Mucosa of descending colon (tissue), 3 donors: Measurements from ENCODE around the gene GATAD2B. TPM values are rescaled to one million over a fixed set of nuclear protein-coding genes. Genes with fewer than 3 reads are reported as not detected.

Experiments used
- ATAC-seq: fragments of 200-7000 bp; cut with Tn5 transposase; one replicate; pipeline ENCODE4 v1.9.1; 2020; ENCODE audit warnings: mild to moderate bottlenecking, moderate library complexity
- DNase-seq, 3 donors: peaks; one replicate each; pipeline ENCODE4 v3.0.0-alpha.2; 2020
- H3K36me3 ChIP-seq: fragments of 200-600 bp; one replicate; pipeline ENCODE4 v1.8.0; 2021; ENCODE audit warnings: low read depth, mild to moderate bottlenecking
- H3K4me1 ChIP-seq: fragments of 200-600 bp; one replicate; pipeline ENCODE4 v1.8.0; 2021; ENCODE audit warnings: low read depth, mild to moderate bottlenecking
- H3K4me3 ChIP-seq: fragments of 200-600 bp; one replicate; pipeline ENCODE4 v1.8.0; 2021; ENCODE audit warnings: mild to moderate bottlenecking
- H3K9me3 ChIP-seq: fragments of 200-600 bp; one replicate; pipeline ENCODE4 v1.8.0; 2021; ENCODE audit warnings: mild to moderate bottlenecking
- intact Hi-C, 2 donors: fragments of 100-400 bp; cut with DNase I in 1 of 2; cut with micrococcal nuclease in 1 of 2; formaldehyde crosslinking; loops; one replicate each; pipeline versions ENCODE4 v1.11.0 to v1.11.1; 2022; cut with DNase I, micrococcal nuclease
- total RNA-seq, 3 donors: library from RNA; stranded (reverse); fragmentation: NEBNext Ultra II Directional in 2 of 3; extraction: Animal tissue kit (Norgen Biotek cat#: 25700) in 2 of 3; gene quantifications; one replicate each; pipeline versions ENCODE4 v1.2.1 to v1.2.4, GENCODE V29; 2021 to 2023
- TF ChIP-seq, protein P1 (sequence below): fragments of 200-600 bp; IDR thresholded peaks from one replicate; pipeline ENCODE4 v1.8.0; 2022; ENCODE audit warnings: antibody characterized with exemption, mild to moderate bottlenecking
- donor health status: DM: no; HTN: no; CAD: no; lungs with moderate emphysema.
- donor health status: DM: no; HTN: no; CAD: no.
- donor health status: DM: no; HTN: yes; CAD: no.

Gene GATAD2B
- total RNA-seq, 3 donors from 2014 or later, result 34.4 to 64.8 (median 36.3) TPM

GRCh38 chr1:153776845-153777370, 145.9 kb downstream of the GATAD2B start:
- peak in 2 of 3 donors; percentile 17 to 39 for DNase-seq
- no peak for ATAC-seq
- no peaks in the 10 kb centered on the region for H3K9me3 ChIP-seq
- TF ChIP-seq, protein P1, sequence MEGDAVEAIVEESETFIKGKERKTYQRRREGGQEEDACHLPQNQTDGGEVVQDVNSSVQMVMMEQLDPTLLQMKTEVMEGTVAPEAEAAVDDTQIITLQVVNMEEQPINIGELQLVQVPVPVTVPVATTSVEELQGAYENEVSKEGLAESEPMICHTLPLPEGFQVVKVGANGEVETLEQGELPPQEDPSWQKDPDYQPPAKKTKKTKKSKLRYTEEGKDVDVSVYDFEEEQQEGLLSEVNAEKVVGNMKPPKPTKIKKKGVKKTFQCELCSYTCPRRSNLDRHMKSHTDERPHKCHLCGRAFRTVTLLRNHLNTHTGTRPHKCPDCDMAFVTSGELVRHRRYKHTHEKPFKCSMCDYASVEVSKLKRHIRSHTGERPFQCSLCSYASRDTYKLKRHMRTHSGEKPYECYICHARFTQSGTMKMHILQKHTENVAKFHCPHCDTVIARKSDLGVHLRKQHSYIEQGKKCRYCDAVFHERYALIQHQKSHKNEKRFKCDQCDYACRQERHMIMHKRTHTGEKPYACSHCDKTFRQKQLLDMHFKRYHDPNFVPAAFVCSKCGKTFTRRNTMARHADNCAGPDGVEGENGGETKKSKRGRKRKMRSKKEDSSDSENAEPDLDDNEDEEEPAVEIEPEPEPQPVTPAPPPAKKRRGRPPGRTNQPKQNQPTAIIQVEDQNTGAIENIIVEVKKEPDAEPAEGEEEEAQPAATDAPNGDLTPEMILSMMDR, result no peak
- intact Hi-C loops, result no loop called here
- no peak overlapping the region for H3K4me3 ChIP-seq
- H3K4me1 ChIP-seq, result peaks cover 18% of the 10 kb centered on the region
- no peaks in the 10 kb centered on the region for H3K36me3 ChIP-seq

- Histone ChIP-seq H3K9me3 (no peaks in the 10 kb centered on the region), H3K36me3 (no peaks in the 10 kb centered on the region), H3K4me1 (peaks cover 18% of the 10 kb centered on the region), H3K4me3 (no peak overlapping the region)
- intact Hi-C loops, result no loop called here
- TF ChIP-seq, protein P1, result no peak
- ATAC-seq, result no peak
- DNase-seq, result peak in 2 of 3 donors; percentile 36 to 56
Measured at GRCh38 chr1:153776352-153776751, 146.4 kb downstream of the GATAD2B start.

DNA sequence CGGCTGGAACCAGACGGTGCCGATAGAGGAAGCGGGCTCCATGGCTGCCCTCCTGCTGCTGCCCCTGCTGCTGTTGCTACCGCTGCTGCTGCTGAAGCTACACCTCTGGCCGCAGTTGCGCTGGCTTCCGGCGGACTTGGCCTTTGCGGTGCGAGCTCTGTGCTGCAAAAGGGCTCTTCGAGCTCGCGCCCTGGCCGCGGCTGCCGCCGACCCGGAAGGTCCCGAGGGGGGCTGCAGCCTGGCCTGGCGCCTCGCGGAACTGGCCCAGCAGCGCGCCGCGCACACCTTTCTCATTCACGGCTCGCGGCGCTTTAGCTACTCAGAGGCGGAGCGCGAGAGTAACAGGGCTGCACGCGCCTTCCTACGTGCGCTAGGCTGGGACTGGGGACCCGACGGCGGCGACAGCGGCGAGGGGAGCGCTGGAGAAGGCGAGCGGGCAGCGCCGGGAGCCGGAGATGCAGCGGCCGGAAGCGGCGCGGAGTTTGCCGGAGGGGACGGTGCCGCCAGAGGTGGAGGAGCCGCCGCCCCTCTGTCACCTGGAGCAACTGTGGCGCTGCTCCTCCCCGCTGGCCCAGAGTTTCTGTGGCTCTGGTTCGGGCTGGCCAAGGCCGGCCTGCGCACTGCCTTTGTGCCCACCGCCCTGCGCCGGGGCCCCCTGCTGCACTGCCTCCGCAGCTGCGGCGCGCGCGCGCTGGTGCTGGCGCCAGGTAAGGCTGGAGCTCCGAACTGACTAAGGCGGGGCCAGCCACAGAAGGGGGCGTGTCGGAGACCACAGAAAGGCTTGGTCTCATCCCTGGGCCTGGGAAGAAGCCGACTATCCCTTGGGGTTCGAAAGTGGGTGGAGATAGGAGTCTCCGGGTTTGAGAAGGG, 147.1 kb downstream of the GATAD2B start:
- intact Hi-C loops, result no loop called here
- Histone ChIP-seq H3K4me1 (peaks cover 18% of the 10 kb centered on the region), H3K9me3 (no peaks in the 10 kb centered on the region), H3K36me3 (no peaks in the 10 kb centered on the region), H3K4me3 (peak overlapping the region; percentile 52)
- peak; percentile 79 for ATAC-seq
- TF ChIP-seq, protein P1, result no peak
- DNase-seq, result peak; percentile 82 to 86 (median 85)

GRCh38 chr1:153774780-153775457, 147.9 kb downstream of the GATAD2B start, which contains the start of gene SLC27A3:
TSS of gene SLC27A3 (plus strand) at chr1:153775407. CDS start at chr1:153775498, 91 bp downstream.
- intact Hi-C loops, result no loop called here
- H3K4me1 ChIP-seq, result peaks cover 18% of the 10 kb centered on the region
- no peaks in the 10 kb centered on the region for H3K9me3 ChIP-seq
- H3K36me3 ChIP-seq, result no peaks in the 10 kb centered on the region
- TF ChIP-seq, protein P1, result no peak
- ATAC-seq (peak; percentile 78), DNase-seq (peak; percentile 71 to 86 (median 86))
- peak within 1 kb of the TSS; percentile 52 for H3K4me3 ChIP-seq

DNA sequence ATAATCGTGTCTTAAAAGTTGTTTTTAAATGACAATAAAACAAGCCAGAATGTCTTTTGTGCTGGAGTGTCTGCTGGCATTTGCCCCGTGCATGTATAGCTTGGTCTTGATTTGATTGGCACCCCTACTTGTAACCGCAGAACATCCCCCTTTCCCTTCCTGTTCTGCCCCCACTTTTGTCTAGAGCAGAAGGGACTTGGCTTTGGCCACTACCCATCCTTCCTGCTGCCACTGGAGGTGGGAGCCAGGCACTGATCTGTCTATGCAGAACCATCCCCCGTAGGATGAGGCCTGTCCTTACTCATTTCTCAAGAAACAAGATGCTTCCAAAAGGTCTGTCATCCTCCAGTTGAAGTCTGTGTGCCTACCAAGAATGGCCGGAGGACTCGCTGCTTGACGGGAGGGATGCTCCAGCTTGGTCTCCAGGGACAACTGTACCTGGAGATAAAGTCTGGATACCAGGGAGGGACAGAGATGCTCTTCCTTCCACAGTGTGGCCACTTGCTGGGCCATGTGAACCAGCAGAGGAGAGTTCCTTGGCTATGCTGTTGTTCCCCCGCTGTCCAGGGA, 148.7 kb downstream of the GATAD2B start:
- TF ChIP-seq, protein P1, result no peak
- H3K4me3 ChIP-seq, result no peak overlapping the region
- DNase-seq (peak in 1 of 3 donors; percentile 23), ATAC-seq (no peak)
- no peaks in the 10 kb centered on the region for H3K9me3 ChIP-seq
- no peaks in the 10 kb centered on the region for H3K36me3 ChIP-seq
- H3K4me1 ChIP-seq, result peaks cover 20% of the 10 kb centered on the region
- intact Hi-C loops, result no loop called here
